ENCODE results near the gene RAB40AL.

DNA sequence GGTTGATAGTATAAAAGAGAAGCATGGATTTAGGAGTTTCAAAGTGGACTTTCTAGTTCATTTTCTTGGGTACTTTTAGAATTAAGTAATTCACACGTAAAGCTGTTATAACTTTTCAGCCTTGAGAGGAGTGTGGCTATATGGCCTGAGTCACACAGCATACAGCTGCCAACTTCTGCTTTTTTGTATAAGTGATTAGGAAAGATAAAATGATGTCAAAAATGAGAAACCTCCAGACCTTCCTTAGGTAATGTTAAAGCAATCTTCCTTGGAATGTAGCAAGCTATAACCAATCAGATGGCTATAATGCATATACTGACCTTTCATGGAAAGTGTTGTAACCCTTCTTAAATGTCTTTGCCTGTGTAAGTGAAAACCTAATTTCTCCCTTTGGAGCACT is 39.2 kb downstream of the RAB40AL start:
- TF ChIP-seq, protein P1, sequence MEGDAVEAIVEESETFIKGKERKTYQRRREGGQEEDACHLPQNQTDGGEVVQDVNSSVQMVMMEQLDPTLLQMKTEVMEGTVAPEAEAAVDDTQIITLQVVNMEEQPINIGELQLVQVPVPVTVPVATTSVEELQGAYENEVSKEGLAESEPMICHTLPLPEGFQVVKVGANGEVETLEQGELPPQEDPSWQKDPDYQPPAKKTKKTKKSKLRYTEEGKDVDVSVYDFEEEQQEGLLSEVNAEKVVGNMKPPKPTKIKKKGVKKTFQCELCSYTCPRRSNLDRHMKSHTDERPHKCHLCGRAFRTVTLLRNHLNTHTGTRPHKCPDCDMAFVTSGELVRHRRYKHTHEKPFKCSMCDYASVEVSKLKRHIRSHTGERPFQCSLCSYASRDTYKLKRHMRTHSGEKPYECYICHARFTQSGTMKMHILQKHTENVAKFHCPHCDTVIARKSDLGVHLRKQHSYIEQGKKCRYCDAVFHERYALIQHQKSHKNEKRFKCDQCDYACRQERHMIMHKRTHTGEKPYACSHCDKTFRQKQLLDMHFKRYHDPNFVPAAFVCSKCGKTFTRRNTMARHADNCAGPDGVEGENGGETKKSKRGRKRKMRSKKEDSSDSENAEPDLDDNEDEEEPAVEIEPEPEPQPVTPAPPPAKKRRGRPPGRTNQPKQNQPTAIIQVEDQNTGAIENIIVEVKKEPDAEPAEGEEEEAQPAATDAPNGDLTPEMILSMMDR (conservative IDR thresholded peaks at IDR 0.05) = no peak
- no peak for TF ChIP-seq ZFX (IDR thresholded peaks at IDR 0.05)

All from C4-2B (cell line).